Suppressor macrophage (primary cell): Measurements from ENCODE around the gene RASAL1.

Experiments used
- DNase-seq, 4 experiments: peaks; one replicate each; pipeline ENCODE4 v3.0.0-alpha.2; 2020 to 2022

RASAL1 gene

GRCh38 chr12:113070117-113070906, 65.2 kb downstream of the RASAL1 start:
- DNase-seq: peak; percentile 90 to 96 (median 94)

DNA sequence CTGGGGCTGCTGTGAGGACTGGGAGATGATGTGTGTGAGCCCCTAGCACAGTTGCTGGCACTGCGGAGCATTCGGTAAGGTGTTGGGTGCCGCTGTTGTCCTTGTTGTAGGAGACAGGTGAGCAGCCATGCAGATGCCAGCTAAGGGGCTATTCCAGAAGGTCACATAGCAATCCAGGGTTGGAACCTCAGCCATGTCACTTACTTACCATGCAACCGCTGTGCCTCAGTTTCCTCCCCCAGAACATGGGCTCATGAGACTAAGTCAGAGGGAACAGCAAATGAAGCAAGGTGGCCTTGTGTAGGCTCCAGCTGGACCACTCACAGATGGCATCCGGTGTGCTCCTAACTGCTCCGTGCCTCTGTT, 65.8 kb downstream of the RASAL1 start:
- DNase-seq: no peak

GRCh38 chr12:113069149-113069548, 66.4 kb downstream of the RASAL1 start:
- DNase-seq: no peak

GRCh38 chr12:113067987-113068935, 67.3 kb downstream of the RASAL1 start:
- DNase-seq: no peak

DNA sequence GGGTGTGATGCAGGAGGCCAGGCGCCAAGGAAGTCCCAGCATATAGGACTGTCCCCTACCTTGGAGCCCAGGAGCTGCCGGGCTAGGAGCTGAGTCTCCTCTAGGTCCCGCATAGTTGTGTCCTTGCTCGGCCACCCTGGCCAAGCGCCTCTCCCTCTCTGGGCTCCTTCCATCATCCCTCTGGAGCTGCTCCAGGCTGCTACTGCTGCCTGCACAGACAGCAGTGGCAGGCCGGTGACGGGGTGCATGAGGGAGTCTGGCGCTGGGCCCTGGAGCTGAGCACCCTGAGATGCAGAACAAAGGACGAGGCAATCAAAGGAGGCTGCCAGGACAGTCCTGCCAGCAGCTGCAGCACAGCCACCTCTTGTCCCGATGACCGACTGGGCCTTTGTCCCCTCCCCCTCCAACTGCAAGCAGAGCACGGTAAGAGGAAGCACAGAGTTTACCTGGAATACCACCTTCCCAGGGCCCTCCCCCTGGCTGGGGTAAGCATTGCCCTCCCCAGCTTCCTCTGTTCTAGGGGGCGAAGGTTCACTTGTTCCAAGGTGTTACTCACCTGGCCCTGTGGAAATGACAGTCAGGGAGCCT, 68.7 kb downstream of the RASAL1 start:
- no peak for DNase-seq

DNA sequence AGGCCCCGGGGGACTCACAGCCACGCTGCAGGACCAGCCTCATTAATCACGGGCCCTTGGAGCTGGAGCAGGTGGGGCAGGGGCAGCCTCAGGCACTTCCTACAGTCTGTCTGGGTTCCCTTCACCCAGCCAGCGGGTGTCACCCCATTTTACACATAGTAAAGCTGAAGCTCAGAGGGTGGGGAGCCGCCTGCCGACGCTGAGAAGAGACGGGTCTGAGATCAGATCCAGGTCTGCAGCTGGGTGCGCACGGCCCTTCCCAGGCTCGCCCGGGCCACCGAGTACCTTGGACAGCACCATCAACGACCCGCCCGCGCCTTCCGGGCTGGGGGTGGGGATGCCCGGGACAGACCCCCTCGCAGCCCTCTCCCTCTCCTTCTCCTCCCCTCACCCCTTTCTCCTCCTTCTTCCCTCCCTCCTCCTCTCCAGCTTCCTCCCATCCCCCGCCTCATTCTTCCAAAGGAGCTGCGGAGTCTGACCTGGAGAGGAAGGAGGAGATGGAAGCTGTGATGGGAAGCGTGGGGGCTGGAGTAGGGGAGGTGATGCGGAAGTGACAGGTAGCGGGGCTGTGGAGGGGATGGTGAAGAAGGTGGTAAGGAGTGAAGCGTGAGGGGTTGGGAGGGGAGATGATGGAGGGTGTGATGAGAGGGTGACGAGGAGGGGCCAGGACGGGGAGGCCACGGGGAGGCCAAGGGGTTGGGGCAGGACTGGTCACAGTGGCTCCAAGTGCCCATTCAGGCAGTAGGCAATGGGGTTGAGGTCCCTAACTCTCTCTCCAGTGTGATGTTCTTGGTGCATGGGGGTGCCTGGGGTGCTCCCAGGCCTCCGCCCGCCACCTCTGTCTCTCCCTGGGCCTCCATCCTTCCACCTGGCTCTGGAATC, 70.2 kb downstream of the RASAL1 start:
- DNase-seq: peak in 3 of 4 experiments; percentile 19 to 45 (median 42)

DNA sequence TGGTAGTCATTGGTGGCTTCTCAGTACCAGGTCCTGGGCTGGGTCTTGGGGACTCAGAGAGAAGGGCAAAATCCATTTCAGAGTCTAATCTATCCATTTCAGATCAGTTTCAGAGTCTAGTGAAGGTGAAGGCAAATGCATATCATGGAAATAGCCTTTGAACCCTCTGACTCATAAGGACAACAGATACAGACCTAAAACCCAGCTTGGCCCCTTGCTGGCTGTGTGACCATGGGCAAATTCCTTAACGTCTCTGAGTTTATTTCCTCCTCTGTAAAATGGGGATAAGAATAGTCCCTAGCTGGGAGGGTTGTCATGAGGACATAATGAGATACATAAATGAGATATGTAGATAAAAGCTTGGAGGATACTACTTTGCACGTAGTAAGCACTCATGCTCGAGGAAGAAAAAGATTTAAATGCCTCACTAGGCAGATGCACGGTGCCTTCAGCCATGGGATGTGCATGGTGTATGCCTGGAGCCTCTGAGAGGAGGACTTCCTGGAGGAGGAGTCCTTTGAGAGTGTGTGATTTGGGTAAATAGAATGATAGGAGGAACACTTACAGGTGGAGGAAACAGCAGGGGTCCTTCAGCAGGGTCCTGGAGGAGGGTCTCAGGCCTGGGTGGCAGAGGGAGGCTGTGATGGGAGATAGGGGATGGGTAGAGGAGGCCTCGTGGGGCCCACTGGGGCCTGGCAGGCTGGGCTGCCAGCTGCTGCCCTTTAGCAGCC, 71.0 kb downstream of the RASAL1 start:
- no peak for DNase-seq

GRCh38 chr12:113063396-113064350, 71.9 kb downstream of the RASAL1 start:
- no peak for DNase-seq

DNA sequence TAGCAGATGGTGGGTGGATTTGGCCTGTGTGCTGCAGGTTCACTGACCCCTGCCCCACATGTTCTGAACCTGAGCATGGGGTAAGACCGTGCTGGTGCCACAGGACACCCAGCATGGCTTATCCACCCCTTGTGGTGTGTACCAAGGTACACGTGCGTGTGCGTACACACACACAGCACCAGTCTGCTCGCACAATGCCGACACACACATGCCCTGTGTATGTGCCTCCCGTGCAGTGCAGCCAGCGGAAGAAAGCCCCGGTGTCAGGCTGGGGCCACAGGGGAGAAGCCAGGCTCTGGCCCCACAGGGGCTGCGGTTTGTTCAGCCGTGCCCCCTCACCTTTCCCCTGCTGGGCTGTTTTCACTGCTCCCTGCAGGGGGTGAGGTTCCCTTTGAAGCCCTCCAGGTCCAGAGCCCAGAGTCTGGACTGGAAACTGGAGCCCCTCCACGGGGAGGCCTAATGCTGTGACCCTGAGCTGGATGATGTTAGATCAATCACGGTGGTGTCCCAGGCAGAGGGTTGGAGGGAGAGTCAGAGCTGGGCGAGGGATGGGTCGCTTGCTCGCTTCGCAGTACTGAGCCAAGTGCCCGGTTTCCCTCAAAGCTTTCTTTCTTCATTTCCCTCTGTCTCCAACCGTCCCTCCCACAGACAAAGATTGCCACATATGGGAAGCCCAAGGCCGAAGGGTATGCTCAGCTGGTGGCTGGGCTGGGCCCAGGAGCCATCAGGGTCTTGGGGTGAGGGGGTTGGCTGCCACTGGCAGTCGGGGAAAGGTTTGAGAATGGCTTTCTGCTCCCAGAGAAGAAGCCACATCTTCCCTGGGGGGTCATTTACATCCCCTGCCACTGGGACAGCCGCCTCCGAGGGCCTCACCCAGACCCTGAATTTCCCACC, 72.8 kb downstream of the RASAL1 start:
- peak in 3 of 4 experiments; percentile 28 to 59 (median 58) for DNase-seq

GRCh38 chr12:113061061-113061694, 74.4 kb downstream of the RASAL1 start:
- DNase-seq: no peak

- DNase-seq: no peak
These were observed 75.1 kb downstream of the RASAL1 start for GRCh38 chr12:113060336-113060960.

GRCh38 chr12:113059071-113059595, 76.4 kb downstream of the RASAL1 start:
- DNase-seq: no peak

DNA sequence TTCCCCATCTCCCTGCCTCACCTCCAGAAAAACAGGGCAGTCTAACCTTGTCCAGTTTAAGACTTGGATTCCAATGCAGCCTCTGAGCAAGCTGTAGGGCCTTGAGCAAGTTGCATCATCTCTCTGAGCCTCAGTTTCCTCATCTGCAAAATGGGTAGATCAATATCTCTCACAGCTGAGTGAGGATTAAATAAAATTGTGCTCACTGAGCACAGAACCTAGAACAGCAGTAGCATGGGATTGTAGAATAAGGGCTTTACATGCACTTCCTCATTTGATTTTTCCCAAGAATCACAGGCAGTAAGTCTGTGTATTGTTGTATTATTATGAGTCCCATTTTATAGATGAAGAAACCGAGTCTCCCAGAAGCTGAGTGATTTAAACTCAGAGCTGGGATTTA, 77.0 kb downstream of the RASAL1 start:
- peak in 1 of 4 experiments; percentile 31 for DNase-seq

DNA sequence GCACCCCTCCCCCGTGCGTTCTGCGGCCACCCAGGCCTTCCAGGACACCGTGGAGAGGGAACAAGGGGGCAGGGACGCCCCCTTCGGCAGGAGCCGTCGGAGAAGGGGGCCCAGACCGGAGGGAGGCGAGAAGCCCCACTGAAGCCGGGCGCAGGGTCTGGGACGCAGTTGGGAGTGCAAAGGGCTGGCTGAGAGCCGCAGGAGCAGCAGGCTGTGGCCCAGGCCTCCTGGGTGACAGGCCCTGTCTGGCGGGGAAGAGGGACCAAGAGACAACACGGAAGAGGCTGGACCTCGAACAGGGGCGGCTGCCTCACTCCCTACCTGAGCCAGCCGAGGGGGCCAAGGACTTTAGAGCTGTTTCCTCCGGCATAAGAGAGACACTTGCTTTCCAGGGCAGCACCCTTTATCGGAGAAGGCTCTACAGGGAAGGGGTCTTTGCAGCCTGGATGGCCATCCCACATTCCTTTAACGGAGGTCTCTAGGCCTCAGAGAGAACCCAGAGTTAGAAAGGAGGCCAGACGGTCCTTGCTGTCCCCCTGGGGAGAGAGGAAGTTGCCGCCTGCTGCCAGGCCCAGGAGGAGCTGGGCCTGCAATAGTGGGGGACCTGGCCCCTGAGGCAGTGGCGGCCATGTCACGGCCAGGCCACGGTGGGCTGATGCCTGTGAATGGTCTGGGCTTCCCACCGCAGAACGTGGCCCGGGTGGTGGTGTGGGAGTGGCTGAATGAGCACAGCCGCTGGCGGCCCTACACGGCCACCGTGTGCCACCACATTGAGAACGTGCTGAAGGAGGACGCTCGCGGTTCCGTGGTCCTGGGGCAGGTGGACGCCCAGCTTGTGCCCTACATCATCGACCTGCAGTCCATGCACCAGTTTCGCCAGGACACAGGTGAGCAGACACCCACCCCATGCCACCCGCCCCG, 77.7 kb downstream of the RASAL1 start:
- no peak for DNase-seq

- peak in 3 of 4 experiments; percentile 12 to 55 (median 24) for DNase-seq
These were observed 78.7 kb downstream of the RASAL1 start, which contains the start of gene DTX1 for GRCh38 chr12:113056631-113057488. Gene DTX1 (plus strand): TSS chr12:113056730. CDS start chr12:113058193, 1,463 bp downstream.

DNA sequence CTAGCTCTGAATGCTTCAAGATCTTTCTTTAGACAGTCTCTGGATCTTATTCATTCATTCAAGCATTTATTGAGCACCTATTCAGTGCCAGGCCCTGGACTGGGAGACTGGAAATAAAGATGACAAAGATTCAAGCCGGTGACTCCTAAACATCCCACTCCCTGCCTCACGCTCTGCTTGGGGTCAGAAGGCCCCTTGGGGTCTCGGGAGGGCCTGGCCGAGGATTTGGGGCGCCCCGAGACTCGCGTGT, 79.3 kb downstream of the RASAL1 start:
- no peak for DNase-seq
